Kidney (tissue), 14 donors: Measurements from ENCODE around the gene KLK4. TPM values are rescaled to one million over a fixed set of nuclear protein-coding genes. Genes with fewer than 3 reads are reported as not detected.

Experiments used
- DNase-seq, 5 donors: peaks; one replicate each; pipeline ENCODE4 v3.0.0-alpha.2; 2013 to 2020
- FAIRE-seq: peaks from 2 replicates; lab custom pipeline; 2012; peaks lifted over from hg19 to GRCh38; lab: Jason Lieb, UNC
- H3K27ac ChIP-seq, 2 donors: one replicate each; pipeline ENCODE4 v1.7.0; 2013; ENCODE audit warnings: low read depth in 2 of 2, low read length in 2 of 2, inconsistent platforms in 1 of 2
- H3K27me3 ChIP-seq: one replicate; pipeline ENCODE4 v1.7.1; 2013; ENCODE audit warnings: low read length, inconsistent platforms; ENCODE audit not compliant: control insufficient read depth, insufficient read depth
- H3K36me3 ChIP-seq, 3 donors: one replicate each; pipeline versions ENCODE4 v1.7.0 to v1.7.1; 2013; ENCODE audit warnings: low read length in 3 of 3, control low read depth in 1 of 3, inconsistent platforms in 1 of 3; ENCODE audit not compliant: insufficient read depth in 3 of 3, control insufficient read depth in 2 of 3
- H3K4me1 ChIP-seq, 3 donors: one replicate each; pipeline versions ENCODE4 v1.7.0 to v1.7.1; 2013; ENCODE audit warnings: low read length in 3 of 3, inconsistent platforms in 1 of 3, low read depth in 1 of 3; ENCODE audit not compliant: control insufficient read depth in 2 of 3, insufficient read depth in 2 of 3
- H3K4me3 ChIP-seq, 3 donors: one replicate each; pipeline versions ENCODE4 v1.7.0 to v1.8.1; 2013; ENCODE audit warnings: low read length in 3 of 3, control low read depth in 1 of 3, inconsistent platforms in 1 of 3
- H3K9ac ChIP-seq, 3 donors: one replicate each; pipeline versions ENCODE4 v1.7.0 to v1.7.1; 2013; ENCODE audit warnings: low read length in 3 of 3, control low read depth in 1 of 3, inconsistent platforms in 1 of 3
- H3K9me3 ChIP-seq, 3 donors: one replicate each; pipeline versions ENCODE4 v1.7.0 to v1.7.1; 2013; ENCODE audit warnings: low read length in 3 of 3, control low read depth in 1 of 3, inconsistent platforms in 1 of 3; ENCODE audit not compliant: control insufficient read depth in 2 of 3, insufficient read depth in 1 of 3
- CTCF ChIP-seq: IDR thresholded peaks from 3 replicates; pipeline ENCODE4 v1.5.1; 2012; ENCODE audit warnings: mild to moderate bottlenecking, moderate library complexity, borderline replicate concordance; ENCODE audit not compliant: insufficient read depth; ENCODE audit errors: extremely low read depth
- intact Hi-C: fragments of 100-400 bp; cut with DNase I; formaldehyde crosslinking; loops from one replicate; pipeline ENCODE4 v1.11.1; 2022
- polyA plus RNA-seq: library from polyadenylated mRNA; stranded (reverse); fragments of 350-450 nt; fragmentation: Illumina TruSeq; extraction: RNeasy Lipid Tissue Mini Kit (QIAGEN cat#74804); gene quantifications from one replicate; pipeline ENCODE4 v1.2.3, GENCODE V29; 2014; ENCODE audit warnings: low read depth, low replicate concordance; ENCODE audit not compliant: insufficient read depth
- total RNA-seq: library from RNA; stranded (reverse); fragmentation: NEBNext Ultra II Directional; extraction: Animal tissue kit (Norgen Biotek cat#: 25700); gene quantifications from one replicate; pipeline ENCODE4 v1.2.1, GENCODE V29; 2021
- donor health status: control.
- donor health status: control.
- donor health status: control.
- donor health status: control.
- donor health status: control.
- donor health status: DM: yes; HTN: yes; CAD: no.
- donor health status: Normal renal cell carcinoma (clear cell type).

The KLK4 gene
- total and polyA plus RNA-seq, 2 donors from 2014 or later = 1.2 TPM; not detected in 1

- Histone ChIP-seq H3K9me3 (peaks cover 0 to 7% (median 2%) of the 10 kb centered on the region in 3 donors), H3K27me3 (no peaks in the 10 kb centered on the region), H3K4me1 (no peaks in the 10 kb centered on the region), H3K4me3 (no peak overlapping the region), H3K36me3 (no peaks in the 10 kb centered on the region), H3K27ac (no peak overlapping the region), H3K9ac (no peak overlapping the region)
- DNase-seq = no peak
- no peak for TF ChIP-seq CTCF
- FAIRE-seq = no peak
- intact Hi-C loops = no loop called here
Measured at GRCh38 chr19:50943074-50943828, 32.1 kb upstream of the KLK4 start.

GRCh38 chr19:50939596-50939995, 28.4 kb upstream of the KLK4 start:
- Histone ChIP-seq H3K9ac (no peak overlapping the region), H3K27ac (no peak overlapping the region), H3K27me3 (no peaks in the 10 kb centered on the region), H3K9me3 (peaks cover 0 to 7% (median 2%) of the 10 kb centered on the region in 3 donors), H3K36me3 (no peaks in the 10 kb centered on the region), H3K4me1 (no peaks in the 10 kb centered on the region), H3K4me3 (no peak overlapping the region)
- no peak for FAIRE-seq
- TF ChIP-seq CTCF = no peak
- intact Hi-C loops = no loop called here
- no peak for DNase-seq

GRCh38 chr19:50933640-50934039, 22.4 kb upstream of the KLK4 start:
- Histone ChIP-seq H3K4me1 (no peaks in the 10 kb centered on the region), H3K4me3 (no peak overlapping the region), H3K27ac (no peak overlapping the region), H3K9me3 (no peaks in the 10 kb centered on the region), H3K36me3 (no peaks in the 10 kb centered on the region), H3K27me3 (no peaks in the 10 kb centered on the region), H3K9ac (no peak overlapping the region)
- FAIRE-seq = no peak
- intact Hi-C loops = no loop called here
- TF ChIP-seq CTCF = no peak
- no peak for DNase-seq
